Renal pelvis (tissue), 4 donors: Measurements from ENCODE around the gene PLEKHA7. TPM values are rescaled to one million over a fixed set of nuclear protein-coding genes. Genes with fewer than 3 reads are reported as not detected.

Source experiments
- DNase-seq: peaks from one replicate; pipeline ENCODE4 v3.0.0-alpha.2; 2013
- polyA plus RNA-seq, 3 donors: library from polyadenylated mRNA; unstranded; fragments of 120-200 nt; gene quantifications; one replicate each; pipeline ENCODE4 v1.2.1, GENCODE V29; 2013; ENCODE audit not compliant: insufficient read length in 3 of 3

PLEKHA7 gene
- polyA plus RNA-seq, 3 donors = 38.9 to 60.9 (median 55.2) TPM

DNA sequence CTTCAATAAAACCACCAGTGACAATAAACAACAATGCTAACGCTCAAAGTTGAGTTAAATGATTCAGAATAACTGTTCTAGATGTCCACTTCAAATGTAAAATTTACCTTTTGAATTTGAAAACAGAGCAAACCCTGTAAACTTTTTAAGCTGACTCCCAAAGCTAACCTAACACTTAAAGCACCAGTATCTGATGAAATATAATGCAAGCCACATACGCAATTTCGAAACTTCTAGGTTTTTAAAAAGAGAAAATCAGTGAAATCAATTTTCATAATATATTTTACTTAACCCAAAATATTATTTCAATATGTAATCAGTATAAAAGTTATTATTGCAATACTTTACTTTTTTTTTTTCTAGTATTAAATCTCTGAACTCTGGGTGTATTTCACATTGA, 71.3 kb downstream of the PLEKHA7 start:
- DNase-seq = no peak

GRCh38 chr11:16942342-16942741, 71.9 kb downstream of the PLEKHA7 start:
- DNase-seq = no peak

GRCh38 chr11:16941935-16942334, 72.3 kb downstream of the PLEKHA7 start:
- no peak for DNase-seq

- DNase-seq = no peak
Observed at GRCh38 chr11:16938061-16938460, 76.2 kb downstream of the PLEKHA7 start.

DNA sequence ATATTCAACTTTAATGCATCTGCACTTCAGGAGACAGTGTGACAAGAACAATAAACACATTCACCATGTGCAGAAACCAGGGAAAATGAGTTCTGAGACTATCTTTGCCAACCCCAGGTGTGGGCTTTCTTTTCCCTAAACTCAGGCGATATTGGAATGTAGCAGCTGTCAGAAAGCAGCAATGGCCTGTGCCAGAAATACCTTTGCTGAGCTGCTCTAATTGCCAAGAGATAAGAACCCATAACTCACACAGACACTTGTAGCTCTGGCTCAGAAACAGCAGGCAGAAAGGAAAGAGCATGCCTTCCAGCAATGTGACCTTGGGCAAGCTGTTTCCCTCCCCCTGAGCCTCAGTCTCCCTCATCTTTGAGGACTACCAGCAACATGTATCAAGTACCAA, 77.6 kb downstream of the PLEKHA7 start:
- no peak for DNase-seq

- peak; percentile 30 for DNase-seq
Observed at GRCh38 chr11:16935518-16936302, 78.5 kb downstream of the PLEKHA7 start.

- no peak for DNase-seq
Observed at GRCh38 chr11:16933756-16934603, 80.2 kb downstream of the PLEKHA7 start.

DNA sequence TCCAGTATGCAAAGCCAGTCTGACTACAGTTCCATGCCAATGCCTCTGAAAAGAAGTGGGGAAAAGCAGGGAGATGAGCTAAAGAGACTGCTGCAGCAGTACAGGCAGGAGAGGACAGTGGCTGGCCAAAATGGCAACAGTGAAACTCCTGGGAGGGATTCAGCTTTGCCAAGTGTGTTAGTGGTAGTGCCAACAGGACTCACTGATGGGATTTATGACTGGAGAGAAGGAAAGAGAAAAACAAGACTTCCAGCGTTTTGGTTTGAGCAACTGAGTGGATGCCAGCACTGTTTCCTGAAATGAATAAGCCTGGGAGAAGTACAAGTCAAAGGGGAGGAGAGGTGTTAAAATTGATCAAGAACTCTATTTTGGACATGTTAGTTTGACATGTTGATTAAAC, 80.9 kb downstream of the PLEKHA7 start:
- DNase-seq = no peak

GRCh38 chr11:16928044-16928443, 86.2 kb downstream of the PLEKHA7 start:
- no peak for DNase-seq

DNA sequence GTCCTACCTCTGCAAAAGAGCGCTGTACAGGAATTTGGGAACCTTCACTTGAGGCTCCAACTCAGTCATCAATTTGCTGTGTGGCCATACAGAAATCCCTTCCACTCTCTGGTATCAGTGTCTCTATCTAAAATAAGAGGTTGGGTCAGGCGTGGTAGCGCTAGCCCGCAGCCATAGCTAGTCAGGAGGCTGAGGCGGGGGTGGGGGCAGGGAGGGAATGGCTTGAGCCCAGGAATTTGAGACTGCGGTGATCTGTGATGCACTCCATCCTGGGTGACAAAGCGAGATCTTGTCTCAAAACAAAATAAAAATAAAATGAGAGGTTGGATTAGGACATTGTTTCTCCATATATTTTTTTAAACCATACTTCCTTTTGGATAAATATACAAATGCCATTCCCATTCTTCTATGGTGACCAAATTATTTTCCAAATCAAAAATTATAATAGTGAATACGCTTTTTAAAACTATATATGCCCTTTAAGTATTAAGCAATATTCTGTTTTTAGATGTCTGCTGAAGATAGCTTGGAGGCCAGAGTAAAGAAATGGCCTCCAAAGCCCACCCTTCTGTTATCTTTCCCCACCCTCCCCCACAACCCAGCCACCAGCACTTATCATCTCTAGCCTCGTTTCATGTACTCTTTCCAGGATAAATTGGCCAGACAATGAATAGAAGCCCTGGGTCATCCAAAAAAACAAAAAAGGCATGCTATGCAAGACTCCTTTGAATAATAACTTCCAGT, 87.2 kb downstream of the PLEKHA7 start:
- DNase-seq = no peak

DNA sequence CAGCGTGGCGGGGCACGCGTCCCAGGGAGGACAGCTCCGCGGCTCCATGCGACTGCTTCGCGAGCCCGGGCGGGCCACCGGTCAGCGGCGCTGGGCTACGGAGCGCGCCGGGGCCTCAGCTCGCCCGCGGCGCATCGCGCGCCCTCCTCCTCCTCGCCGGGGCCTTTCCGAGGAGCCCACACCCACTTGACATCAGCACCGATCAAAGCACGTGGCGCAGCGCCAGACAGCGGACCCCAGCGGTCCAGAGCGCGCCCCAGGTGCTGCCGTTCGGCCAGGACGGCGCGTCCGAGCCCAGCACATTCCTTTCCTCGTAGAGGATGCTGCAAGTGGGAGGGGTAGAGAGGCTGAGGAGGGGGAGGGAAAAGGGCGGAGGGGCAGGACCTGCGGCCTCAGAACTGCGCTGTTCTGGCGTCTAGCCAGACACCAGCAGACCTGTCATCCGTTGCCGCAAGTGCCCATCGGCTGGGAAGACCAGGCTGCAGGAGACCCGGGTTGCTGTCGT, 88.6 kb downstream of the PLEKHA7 start:
- DNase-seq = peak; percentile 74

DNA sequence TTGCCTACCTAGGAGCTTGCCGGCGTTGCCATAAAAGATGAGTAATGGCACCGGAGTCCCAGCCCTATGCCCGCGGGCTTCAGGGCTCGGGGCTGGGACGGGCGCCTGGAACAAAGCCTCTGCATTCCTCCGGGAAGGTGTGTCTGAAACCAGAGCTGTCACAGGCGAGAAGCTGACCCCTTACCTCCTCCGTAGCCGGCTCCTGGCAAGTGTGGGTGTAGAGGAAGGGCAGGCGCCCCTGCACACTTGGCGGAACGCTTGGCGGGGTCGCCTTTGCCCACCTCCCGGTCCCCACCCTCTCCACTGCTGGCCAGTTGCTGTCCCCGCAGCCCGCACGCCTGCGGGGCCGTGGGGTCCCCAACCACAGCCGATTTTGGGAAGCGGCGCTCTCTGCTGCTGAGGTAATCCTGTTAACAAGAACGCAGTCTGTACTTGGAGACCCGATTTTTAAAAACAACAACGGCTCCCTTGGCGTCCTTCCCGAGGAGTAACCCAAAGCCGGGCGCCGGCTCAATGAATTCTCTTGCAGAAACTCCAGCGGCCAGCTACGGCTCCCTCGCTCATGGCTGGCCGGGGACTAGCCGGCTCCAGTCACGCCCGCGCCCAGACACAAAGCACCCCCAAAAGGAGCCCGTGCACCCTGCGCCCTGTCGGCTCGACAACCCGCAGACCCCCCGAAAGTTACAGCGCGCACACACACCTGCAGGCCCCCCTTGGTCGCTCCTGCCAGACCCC, 89.2 kb downstream of the PLEKHA7 start:
- peak; percentile 72 for DNase-seq

DNA sequence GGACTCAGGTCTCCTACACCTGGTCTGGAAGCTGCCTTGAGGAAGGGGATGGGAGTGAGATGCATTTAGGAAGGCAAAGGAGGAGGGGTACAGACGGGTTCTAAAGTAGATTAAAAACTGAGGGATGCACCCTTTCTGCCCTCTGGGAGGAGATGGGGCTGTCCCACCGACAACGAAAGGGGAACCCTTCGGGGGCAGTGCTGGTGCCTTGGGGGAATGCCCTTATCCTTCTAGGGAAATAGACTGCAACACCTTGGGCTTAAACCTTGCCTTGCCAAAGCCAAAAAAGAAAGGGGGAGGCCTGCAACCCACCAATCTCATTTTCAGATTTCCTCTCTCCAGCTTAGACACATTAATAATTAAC, 89.8 kb downstream of the PLEKHA7 start:
- no peak for DNase-seq

DNA sequence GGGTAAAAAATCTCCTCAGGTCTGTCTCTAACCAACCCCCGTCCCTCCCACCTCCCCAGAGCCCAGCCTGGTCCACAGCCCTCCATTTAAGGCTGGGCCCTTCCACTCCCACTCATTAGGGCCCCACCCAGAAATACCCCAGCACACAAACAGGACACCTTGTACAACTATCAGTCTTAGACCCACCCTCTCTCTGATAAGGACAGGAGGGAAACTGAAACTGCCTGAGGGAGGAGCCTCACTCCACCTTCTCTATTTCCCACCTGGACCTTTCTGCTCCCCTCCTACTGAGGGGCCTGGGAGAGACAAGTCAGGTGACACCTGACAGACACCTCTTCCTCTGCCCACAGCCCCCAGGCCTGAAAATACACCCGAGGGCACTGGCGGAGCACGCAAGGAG, 90.2 kb downstream of the PLEKHA7 start:
- no peak for DNase-seq

DNA sequence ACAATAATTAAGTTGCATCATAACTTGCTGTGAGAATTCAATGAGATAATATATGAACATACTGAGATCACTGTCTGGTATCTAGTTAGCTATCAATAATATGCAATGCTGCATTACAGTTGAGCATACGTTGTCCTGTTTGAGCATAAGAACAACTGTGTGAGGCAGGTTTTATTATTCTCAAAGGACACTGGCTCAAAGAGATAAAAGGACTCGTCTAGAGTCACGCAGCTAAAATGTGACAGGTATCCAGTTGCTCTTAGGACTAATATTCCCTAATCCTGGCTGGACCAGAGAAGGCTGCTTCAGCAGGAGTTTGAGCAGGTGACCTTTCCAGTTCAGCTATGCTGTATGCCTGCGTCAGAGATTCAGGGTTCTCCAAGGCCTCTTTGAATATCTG, 92.5 kb downstream of the PLEKHA7 start:
- DNase-seq = no peak

GRCh38 chr11:16921019-16921418, 93.2 kb downstream of the PLEKHA7 start:
- no peak for DNase-seq

DNA sequence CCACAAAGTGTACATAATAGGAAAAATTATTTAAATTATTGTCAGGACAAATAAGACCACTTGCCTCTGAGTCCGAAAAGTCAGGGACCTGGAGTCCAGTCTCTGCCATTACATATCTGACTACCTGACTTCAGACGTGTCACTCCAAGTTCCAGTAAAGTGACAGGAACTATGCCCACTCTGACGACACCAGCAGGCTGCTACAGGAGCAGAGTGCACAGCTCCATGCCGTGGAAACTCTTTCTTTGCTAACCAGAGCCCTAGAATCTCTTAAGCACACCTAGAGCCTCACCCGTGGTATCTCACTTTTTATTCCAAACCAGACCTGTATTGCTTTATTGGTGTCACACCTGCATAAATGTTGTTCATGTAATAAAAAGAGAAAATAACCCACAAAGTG, 93.7 kb downstream of the PLEKHA7 start:
- DNase-seq = no peak

- DNase-seq = peak; percentile 56
Observed at GRCh38 chr11:16918543-16919182, 95.6 kb downstream of the PLEKHA7 start.

DNA sequence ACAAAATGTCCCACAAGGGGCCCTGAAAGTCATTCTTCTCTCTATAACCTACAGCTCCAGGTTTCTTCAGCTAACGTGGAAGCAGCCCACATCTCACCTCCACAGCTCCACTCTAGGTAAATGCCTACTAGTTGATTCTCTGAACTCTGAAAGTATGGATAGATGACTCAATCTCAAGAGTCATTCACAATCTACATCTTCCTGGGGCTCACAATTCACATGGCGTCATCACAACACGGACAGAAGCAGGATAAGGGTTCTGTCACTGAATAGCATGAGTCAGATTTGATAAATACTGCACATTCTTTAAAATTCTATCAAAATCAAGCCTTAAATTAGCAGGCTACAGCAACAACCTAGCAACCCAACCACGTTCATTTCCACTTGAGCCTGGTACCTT, 96.3 kb downstream of the PLEKHA7 start:
- no peak for DNase-seq

GRCh38 chr11:16912692-16913111, 101.5 kb downstream of the PLEKHA7 start:
- DNase-seq = no peak

GRCh38 chr11:16911658-16912057, 102.6 kb downstream of the PLEKHA7 start:
- no peak for DNase-seq
